Amniotic stem cell (primary cell): ENCODE results near the gene CRMP1.
"Not testable (repeated sequence)": the region's sequence is repeated elsewhere in the genome, so short reads cannot be mapped to it uniquely, and the experiment has no call there.

Source experiments
- DNase-seq: peaks from one replicate; lab custom pipeline; 2025; lab: John Stamatoyannopoulos, UW

Gene CRMP1

DNA sequence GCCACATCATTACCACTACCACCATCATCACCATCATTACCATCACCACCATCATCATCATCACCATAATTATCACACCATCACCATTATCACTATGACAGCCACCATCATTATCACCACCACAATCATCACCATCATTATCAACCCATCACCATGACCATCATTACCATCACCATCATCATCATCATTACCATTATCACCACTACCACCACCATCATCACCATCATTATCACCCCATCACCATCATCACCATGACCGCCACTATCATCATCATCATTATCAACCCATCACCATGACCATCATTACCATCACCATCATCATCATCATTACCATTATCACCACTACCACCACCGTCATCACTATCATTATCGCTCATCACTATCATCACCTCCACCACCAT, 36.5 kb downstream of the CRMP1 start:
- DNase-seq, result not testable (repeated sequence)

- no peak for DNase-seq
These were observed 38.0 kb downstream of the CRMP1 start for GRCh38 chr4:5854929-5855328.

DNA sequence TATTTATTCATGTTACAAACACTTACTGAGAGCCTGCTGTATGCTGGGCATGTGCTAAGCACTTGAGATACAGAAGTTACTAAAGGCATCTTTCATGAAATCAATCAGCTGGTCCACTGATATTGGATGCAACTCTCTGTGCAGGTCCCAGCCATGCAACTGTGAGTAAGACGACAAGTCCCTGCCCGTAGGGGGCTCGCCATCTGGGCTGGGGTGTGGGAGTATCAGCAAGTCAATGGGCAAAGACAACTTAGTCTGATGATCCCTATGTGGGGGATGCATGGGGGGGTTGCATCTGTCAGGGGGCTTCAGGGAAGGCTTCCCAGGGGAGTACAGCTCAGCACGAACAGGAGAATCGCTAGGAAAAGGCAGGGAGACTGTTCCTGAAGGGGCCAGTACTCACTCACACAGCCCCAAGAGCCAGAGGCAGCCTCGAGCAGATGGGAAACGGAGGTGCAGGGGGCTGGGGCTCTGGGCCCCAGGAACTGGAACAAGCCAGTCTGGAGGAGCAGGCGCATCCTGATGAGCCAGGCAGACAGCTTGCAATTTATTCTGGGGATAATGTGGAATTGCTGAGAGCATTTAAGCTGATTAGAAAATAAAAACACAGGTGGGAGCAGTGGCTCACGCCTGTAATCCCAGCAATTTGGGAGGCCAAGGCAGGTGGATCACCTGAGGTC, 40.2 kb downstream of the CRMP1 start:
- no peak for DNase-seq

GRCh38 chr4:5851637-5852301, 41.1 kb downstream of the CRMP1 start:
- no peak for DNase-seq

DNA sequence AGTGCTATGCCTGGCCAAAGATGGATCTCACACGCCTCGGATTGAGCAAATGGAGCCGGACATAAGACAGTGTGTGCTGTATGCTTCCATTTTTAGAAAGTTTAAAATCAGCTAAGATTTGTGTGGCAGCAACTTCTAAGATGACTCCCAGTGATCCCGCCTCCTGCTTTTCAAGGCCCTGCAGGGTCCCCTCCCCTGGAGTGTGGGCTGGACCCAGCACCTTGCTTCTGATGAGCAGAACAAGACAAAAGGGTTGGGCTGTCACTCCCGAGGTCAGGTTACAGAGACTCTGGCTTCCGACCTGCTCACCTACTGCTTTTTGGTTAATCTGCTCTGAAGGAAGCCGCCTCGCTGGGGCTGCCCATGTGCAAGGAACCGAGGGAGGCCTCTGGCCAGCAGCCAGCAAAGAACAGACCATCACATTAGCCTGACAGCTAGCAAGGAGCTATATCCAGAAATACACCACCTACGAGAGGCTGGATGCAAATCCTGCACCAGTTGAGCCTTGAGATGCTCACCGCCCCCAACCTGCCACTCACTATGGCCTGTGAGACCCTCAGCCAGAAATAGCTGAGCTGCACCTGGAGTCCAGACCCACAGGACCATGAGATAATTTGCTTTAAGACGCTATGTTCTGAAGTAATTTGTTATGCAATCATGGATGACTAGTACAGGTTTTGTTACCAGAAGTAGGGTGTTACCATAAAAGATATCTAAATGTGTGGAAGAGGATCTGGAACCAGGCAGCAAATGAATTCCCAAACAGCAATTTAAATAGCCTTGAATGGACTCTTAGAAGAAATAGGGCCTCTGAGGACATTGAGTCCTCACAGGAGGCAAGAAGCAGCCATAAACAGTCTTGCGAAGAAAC, 47.6 kb downstream of the CRMP1 start:
- no peak for DNase-seq

- DNase-seq, result no peak
These were observed 49.0 kb downstream of the CRMP1 start for GRCh38 chr4:5843573-5844530.

DNA sequence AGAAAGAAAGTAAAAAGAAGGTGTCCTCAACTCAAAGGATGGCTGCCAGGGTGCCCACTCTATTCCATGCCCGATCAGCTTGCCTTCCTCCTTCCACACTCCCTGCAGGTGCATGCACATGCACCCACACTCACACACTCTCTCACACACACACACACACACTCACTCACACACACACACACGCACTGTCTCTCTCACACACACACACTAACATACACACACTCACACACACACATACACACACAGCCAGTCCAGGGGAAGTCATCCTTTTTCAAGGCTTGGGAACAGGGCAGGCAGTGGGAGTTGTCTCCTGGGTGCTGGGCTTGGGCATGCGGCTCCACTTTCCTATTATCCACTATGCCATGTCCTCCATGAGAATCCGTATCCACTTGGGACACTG, 50.4 kb downstream of the CRMP1 start:
- no peak for DNase-seq

DNA sequence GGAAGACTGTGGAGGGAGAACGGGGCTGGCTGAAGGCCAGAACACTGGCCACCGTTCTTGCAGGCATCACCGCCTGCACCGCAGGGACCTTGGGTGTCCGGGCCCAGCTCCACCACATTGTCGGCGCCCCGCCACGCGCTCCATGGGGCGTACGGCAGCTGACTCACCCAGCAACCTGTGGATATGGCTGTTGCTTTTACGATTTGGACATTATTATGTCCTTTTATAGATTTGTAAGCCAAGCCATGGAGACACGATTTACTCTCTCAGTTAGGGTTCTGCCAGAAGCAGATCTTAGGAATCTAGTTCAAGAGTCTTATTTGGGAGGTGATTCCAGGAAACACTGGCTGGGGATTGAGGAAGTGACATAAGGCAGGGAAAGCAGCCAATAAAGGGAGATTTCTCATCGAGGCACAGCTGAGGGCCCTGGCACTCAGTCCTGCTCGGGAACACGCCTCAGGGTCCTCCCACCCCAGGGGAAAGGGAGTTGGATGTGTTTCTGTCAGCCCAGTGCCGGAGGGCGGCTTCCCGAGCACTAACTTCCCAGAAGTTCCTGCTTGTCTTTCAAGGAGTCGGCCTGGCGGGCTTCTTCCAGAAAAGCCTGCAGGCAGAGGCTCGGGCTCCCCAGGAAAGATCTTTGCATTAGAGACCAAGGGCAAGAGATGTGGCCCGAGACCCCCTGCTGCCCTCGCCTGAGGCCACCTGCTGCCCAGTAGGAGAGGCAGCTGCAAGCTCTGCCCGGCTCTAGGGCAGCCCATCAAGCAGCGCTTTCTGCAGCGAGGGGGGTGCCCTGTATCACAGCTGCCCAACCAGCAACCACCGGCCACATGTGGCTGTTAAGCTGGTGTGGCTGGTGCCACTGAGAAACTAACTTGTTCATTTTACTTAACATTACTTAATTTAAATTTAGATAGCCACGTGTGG, 52.9 kb downstream of the CRMP1 start:
- no peak for DNase-seq

DNA sequence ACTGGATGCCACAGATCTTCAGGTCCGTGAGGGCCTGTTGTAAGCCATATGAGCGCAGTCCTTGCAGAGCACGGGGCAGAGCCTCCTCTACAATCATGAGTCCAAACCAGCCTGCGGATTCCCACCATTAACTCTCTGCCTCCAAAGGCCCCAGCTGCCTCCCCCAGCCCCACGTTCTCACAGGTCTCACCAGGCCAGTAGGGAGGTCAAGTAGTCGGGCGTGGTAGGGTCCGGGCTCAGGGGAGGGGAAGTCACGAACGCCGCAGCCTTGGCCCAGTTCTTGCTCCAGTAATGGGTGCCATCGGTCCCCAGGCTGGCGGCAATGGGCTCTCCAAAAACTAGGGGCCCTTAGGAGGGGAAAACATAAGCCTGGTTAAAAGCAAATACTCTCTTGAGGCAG, 53.6 kb downstream of the CRMP1 start:
- DNase-seq, result no peak

- not testable (repeated sequence) for DNase-seq
These were observed 55.4 kb downstream of the CRMP1 start for GRCh38 chr4:5837483-5837882.

DNA sequence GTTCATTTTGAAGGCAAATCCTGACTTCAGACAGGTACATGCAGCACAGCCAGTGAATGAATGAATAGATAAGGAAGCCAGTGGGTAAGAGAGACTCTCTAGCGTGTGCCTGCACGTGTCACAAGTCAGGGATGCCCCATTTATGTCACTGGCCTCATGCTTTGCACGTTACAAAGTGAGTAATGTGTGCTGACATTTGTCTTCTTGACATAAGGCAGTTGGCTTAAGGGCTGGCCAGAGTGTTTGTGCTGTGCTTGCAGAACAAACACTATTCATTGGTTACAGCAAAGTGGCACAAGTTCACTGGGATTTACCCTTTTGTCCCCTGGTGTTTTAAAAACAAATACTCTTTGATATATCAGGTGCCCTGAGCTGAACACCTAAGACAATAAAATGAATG, 55.9 kb downstream of the CRMP1 start:
- no peak for DNase-seq

DNA sequence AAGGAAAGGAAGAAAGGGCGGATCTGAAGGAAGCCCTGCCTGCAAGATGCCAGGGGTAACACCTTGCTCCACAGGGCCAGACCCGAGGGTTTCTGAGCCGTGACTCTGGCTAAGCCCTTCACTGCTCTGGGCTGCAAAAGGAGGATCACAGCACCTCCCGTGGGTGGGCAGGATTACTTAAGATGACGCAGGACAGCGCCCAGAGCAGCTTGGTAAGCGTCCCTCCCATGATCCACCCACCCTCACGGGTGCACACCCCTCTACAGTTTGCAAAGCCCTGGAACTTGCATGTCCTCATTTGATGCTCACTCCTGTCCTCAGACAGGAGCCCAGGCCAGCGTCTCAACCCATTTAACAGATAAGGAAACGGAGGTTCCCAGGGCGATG, 64.9 kb downstream of the CRMP1 start:
- no peak for DNase-seq

DNA sequence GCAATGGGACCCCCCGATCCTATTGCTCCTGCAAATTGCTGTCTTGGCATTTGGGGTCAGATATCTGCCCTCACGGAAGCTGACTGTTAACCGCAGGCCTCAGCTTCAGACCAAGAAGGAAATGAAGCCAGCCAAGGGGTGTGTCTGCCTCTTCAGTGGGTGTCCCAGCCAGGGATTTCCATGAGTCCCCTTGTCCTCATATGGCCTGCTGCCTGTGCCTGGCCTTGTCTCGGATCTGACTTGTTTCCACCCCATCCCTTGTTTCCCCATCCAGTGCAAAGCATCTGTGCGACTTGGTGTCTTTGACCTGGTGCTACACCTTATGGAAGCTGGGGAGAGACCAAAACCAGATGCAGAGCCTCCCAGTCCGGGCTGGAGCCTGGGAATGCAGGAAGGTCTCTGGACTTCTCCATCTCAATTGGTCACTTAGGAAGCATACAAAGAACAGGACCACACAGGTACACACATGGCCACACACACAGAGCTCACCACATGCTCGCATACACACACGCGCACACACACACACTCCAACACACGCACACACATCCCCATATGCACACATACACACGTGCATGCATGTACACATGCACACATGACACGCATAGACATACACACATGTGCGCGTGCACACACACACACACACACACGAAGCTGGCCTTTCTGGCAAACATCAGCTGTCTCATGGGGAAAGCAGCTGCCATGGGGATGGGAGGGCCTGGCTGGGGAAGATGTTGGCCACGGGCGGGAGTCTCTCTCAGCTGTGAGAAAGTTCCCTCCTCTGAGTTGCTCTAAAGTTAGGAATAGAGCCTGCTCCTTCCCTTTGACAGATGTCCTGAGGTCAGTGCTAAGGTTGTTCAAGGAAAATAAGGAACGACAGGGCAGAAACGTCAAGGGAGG, 65.5 kb downstream of the CRMP1 start:
- DNase-seq, result no peak

DNA sequence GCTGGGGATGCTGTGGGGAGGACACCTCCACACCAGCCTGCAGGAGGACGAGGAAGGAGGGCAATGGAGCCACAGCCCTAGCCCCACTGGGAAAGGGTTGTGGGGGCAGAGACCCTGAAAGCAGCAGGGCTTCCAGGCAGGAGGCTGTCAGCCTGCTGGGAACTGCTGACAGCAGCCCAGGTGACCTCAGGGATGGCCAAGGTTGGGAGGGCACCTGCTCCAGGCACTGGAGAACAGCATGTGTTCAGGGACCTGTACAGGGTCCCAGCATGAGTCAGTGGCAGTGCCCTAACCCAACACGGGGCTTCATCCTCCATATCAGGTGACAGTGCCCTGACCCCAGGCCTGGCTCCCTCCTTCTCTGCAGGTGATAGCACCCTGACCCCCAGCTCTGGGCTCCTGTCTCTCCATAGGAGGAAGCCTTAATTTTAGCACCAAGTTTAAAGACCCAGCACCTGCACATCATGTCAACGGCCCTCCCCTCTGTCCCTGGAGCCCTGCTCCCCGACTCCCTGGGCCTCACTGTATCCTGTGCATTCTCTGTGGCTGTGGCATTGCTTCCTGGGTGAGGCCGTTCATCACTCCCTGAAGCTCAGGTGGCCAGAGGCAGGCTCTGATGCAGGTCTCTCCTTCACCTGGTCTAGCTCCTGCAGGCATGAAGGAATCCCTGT, 66.3 kb downstream of the CRMP1 start:
- DNase-seq, result no peak

DNA sequence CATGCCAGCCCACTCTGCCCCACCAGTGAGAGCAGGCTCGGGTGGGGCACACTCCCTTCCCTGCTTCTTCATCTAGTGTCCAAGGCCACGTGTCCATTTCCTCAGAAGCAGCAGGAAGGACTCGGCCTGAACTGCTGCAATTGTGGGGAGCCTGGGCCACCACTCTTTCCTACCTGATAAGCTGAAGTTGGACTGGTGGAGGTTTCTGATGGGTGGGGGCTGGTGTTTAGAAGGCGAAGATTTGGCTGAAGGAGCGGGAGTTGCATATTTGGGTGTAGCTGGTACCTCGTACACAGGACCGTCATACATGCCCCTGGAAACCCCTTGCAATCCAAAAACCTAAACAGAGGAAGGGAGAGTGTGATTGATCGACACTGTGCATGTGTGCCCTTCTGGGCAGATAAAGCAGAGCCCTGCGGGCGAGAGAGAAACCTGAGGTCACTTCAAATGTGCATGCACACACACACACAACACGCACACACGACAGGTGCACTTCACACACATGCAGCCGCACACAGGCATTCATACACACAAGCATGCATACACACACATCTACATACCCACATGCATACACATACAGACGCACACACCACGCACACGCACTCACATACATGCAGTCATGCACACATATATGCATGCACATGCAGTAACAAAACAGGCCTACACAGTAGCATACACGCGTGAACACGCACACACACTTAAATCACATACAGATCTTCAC, 67.4 kb downstream of the CRMP1 start:
- DNase-seq, result no peak

DNA sequence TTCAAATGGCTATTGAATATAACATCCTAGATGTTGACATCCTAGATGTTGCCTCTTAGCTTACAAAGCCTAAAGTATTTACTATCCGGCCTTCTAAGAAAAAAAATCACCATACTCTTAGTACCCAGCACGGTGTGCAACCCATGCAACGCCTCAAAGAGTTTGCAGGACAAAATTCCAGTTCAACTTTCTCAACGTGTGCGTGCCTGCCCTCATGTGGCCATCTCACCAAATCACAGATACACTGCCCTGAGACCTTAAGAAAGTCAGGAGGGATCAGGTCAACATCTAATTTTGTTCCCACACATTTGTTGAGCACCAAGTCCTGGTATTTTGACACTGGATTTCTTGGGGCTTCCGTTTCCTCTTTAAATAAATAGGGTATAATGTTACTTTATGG, 68.3 kb downstream of the CRMP1 start:
- DNase-seq, result no peak

- DNase-seq, result no peak
These were observed 68.7 kb downstream of the CRMP1 start for GRCh38 chr4:5824227-5824626.

DNA sequence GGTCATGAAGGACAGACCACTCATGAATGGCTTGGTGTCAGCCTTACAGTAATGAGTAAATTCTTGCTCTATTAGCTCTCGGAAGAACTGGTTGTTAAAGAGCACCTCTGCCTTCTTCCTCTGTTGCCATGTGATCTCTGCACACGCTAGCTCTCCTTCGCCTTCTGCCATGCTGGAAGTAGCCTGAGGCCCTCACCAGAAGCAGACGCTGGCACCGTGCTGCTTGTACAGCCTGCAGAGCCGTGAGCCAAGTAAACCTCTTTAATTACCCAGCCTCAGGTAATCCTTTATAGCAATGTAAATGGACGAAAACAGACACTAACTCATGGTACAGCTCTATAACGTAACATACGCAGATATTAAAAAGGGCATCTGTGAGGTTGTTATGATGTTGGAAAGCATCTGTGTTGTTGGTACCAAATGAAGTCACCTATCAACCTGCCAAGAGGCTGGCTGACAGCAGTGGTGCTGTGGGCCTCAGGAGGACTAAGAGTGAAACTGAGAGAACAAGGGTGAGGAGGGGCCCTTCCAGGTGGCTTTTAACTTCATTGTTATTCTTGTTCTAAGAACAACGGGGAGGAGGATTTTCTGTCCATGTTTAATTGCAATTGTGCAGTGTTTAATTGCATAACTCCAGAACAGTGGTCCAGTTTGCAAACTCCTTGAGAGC, 69.2 kb downstream of the CRMP1 start:
- DNase-seq, result no peak
